Fibroblast of skin of abdomen (primary cell): ENCODE data around the gene GLB1L.

Experiments used
- DNase-seq: peaks from one replicate; pipeline ENCODE4 v3.0.0-alpha.2; 2013

The GLB1L gene

DNA sequence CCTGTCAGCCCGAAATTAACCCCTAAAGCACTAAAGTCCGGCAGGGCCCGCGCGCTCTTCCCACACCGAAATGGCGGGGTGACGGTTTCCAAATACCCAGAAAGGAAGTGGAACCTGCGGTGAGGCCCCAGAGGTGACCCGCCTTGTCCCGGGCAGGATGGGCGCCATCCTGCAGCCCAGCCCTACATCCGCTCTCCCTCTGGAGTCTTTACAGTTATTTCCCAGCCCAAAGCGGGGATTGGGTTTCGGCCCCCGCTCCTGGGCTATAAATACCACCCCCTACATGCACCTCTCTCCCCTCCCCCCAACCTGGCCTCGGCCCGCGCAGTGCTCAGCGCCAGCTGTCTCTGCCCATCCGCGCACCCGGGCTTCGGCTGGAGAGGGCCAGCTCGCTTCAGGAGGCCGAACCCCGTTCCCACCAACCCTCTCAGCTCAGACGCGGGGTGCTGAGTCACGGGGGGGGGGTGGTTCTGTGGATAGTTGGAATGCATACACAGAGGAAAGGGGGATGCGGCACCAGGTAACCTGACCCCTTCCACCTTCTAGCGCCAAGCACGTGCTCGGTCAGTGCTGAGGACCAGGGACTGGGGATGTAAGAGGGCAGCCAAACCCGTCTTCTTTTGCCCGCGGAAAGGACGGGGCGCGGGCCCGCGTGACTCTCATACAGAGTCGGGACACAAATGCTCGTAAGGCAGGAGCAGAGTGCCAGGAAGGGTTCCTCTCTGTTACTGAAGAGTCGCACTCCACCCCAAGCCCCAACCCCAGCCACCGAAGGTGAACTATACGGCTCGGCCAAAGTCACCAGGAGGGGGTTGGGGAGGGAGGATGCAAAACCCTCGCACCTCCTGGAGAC lies 7.9 kb upstream of the GLB1L start, which contains the start of gene TUBA4B:
Gene TUBA4B (plus strand): TSS at position 344 of the 853 bp plus-strand sequence. CDS start 165 bp downstream, at position 509.
- peak; percentile 24 for DNase-seq

DNA sequence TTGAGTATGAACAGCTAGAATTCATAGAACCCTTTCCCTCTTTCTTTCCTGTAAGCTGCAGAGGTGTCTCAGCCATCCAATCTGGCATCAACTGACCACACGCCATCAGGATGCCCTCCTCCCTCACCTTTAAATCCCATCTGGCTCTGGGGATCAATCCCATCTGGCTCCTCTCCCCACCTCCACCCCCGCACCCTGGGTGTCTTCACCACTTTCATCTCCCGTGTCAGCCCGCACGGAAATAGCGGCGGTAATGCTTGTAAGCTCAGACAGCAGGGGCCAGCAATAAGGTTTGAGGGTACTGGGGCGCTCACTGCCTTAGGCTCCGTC lies 7.3 kb upstream of the GLB1L start:
- DNase-seq, result no peak

GRCh38 chr2:219252084-219252483 lies 6.8 kb upstream of the GLB1L start:
- no peak for DNase-seq

DNA sequence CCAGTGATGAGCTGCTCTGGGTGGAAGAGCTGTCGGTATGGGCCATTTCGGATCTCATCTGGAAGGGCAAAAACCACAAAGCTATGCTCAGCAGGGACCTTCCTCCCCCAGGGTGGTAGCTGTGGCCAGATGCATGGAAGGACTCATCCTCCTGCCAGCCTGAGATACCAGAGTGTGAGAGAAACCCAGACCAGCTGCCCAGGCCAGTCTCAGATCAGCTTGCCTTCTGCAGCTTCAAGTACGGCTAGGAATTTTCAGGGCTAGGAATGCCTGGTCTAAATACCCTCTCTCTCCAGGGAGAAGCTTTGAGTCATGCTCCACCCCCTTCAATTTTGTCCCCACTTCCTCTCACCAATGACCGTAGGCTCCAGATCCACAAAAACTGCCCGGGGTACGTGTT lies 6.4 kb upstream of the GLB1L start:
- DNase-seq, result no peak

DNA sequence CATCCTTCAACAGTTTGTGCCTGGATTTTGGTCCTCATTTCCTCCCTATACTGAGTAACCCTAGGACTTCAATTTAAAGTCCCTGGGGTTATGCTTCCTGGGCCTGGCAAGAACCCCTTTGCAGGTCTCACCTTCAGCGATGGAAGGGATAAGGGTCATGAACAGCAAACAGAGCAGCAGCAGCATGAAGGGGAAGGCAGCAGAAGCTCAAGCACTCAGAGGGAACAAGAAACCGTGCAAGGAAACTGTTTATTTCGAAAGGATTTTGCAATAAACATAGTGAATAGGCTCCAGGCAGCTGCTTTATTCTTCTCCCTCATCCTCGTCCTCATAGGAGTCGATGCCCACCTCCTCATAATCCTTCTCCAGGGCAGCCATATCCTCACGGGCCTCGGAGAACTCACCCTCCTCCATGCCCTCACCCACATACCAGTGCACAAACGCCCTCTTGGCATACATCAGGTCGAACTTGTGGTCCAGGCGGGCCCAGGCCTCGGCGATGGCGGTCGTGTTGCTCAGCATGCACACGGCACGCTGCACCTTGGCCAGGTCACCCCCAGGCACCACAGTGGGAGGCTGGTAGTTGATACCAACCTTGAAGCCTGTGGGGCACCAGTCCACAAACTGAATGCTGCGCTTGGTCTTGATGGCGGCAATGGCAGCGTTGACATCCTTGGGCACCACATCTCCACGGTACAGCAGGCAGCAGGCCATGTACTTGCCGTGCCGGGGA lies 5.0 kb upstream of the GLB1L start:
- no peak for DNase-seq

DNA sequence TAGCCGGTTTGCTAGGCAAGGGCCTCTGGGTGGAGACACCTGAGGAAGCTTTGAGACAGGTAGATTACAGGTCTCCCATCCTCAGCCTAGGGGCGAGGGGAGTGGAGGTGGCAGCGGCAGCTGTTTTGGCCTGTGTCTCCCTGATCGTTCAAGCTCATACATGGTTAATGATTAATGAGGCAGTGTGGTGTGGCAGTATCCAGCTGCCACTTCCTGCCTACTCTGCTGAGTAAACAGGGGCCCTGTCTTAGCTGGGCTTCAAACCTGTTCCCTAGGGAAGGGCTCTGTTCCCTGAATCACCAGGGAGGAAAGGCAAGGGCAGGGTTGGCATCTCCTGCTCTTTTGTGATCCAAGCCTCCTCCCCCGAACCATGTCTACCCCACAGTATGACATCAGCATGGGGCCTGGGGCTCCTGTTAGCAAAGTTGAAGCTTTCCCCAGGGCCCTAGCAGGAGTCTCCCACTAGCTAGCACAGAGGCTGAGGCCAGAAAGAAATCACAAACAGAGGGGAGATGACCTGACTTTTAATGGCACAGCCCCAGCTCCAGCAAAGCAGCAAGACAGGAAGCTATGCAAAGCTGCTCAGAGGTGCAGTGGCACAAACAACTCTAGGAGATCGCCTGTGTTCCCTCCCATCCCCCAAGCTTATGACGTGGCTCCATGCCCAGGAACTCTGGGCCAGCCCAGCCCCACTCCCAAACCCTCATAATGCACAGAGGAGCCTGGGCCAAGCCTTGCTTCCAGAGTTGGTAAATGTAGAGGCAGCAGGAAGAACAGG lies 4.1 kb upstream of the GLB1L start:
- peak; percentile 67 for DNase-seq

- DNase-seq, result no peak
Measured at GRCh38 chr2:219248845-219249202, 3.6 kb upstream of the GLB1L start.

- DNase-seq, result no peak
Measured at GRCh38 chr2:219247678-219248642, 2.7 kb upstream of the GLB1L start.

- DNase-seq, result no peak
Measured at GRCh38 chr2:219246559-219246958, 1.3 kb upstream of the GLB1L start.

DNA sequence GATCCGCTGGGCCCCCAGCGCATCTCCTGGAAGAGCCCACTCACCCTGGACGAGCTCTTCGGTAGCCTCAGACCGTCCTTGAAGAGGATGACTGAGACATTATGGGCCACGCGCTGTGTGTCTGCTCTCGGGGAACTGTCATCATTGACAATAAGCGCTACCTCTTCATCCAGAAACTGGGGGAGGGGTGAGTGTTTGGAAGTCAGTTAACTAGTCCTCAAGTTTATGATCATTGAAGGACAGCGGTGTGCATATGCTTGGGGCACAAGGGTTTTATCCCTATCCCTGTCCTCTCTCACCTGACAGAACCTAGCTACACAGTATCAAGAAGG lies 621 bp upstream of the GLB1L start:
- no peak for DNase-seq

DNA sequence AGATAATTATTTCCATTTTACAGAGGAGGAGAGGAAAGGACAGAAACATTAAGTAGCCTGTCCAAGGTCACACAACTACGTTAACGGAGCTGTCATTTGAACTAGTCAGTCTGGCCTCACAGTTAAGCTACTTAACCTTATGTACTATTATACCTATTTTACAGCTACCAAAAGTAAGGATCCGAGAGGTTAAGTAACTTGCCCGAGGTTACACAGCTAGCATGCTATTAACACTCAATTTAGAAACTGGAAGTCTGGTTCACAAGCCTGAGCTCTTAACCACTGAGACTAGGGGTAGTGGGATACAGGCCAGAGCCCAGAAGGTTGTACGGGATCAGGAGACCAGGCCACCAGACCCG lies 476 bp downstream of the GLB1L start:
- no peak for DNase-seq

DNA sequence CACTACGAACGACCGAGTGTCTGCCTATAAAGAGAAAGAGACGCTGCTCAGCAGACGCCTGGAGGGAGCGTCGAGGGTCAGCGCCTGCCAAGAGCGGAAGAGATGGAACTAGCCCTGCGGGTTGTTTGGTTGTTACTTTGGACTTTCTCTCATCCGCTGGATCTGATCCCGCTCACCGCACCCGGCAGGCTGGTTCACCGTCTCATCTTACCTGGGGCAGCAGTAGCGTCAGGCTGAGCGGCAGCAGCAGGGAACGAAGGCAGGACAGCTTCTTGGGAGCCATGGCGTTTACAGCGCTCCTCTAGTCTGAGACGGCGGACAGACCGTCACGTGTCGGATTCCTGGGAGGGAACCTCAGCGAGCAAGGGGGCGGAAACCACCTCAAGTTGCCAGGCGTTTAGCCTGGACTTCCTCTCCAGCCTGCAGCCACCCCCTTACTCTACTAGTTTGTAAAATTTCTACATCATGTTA lies 1.9 kb downstream of the GLB1L start:
- no peak for DNase-seq

DNA sequence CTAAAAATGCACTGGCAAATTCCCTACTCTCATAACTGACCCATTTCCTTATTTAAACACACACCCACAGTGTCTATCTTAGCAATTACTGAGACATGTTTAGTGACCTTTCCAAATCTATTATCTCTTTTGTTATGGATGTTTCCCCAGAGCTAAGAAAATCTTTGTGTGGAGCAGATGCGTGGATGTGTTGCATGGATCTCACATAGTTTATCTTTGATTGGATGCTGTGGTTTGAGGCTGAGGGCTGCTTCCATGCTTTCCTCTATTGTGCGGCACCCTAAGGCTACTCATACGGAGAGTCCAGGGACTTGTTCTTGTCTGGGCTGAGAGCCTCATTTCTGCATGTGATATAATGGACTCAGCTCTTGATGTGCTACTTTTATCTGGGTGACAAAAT lies 10.9 kb downstream of the GLB1L start:
- no peak for DNase-seq

GRCh38 chr2:219230059-219230540 lies 15.1 kb downstream of the GLB1L start:
- peak; percentile 41 for DNase-seq

DNA sequence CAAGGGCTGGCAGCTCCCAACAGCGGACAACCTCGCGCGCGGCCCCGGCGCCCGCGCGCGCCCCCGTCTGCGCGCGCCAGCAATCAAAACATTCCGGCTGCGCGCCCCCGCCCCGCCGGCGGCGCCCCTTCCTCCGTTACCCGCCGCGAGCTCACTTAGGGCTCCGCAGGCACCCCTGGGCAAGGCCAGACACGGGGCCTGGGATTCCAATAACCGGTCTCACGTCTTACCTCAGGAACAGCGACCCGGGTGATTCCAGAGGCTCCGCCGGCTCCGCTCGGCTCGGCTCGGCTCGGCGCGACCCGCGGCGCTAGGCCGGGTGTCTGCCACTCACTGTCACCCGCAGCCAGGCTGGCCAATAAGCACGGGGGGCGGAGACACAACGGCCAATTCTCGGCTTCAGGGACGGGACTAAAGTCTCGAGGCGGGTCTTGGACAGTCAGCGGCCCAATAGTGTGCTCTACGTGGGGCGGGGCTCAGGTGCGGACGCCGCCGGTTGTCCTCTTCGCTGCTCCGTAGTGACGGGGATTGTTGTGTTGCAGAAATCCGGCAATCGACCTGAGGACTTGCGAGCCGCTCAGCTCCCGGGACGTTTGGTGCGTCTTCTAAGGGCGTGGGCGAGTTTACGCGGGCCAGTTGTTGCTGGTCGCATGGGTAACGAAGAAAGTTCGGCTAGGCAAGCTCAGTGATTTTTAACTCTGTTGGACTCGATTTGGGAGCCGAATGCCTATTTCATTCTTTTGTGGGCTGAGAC lies 15.8 kb downstream of the GLB1L start, which contains the start of the genes ANKZF1 and ATG9A:
Gene ANKZF1 (plus strand): TSS at position 502 of the 754 bp plus-strand sequence. CDS start 452 bp downstream, outside the sequence.
Gene ATG9A (minus strand): TSS at position 332 of the 754 bp plus-strand sequence. CDS start 1,612 bp downstream, outside the sequence.
- peak; percentile 99 for DNase-seq

- no peak for DNase-seq
Measured at GRCh38 chr2:219228911-219229304, 16.3 kb downstream of the GLB1L start.

DNA sequence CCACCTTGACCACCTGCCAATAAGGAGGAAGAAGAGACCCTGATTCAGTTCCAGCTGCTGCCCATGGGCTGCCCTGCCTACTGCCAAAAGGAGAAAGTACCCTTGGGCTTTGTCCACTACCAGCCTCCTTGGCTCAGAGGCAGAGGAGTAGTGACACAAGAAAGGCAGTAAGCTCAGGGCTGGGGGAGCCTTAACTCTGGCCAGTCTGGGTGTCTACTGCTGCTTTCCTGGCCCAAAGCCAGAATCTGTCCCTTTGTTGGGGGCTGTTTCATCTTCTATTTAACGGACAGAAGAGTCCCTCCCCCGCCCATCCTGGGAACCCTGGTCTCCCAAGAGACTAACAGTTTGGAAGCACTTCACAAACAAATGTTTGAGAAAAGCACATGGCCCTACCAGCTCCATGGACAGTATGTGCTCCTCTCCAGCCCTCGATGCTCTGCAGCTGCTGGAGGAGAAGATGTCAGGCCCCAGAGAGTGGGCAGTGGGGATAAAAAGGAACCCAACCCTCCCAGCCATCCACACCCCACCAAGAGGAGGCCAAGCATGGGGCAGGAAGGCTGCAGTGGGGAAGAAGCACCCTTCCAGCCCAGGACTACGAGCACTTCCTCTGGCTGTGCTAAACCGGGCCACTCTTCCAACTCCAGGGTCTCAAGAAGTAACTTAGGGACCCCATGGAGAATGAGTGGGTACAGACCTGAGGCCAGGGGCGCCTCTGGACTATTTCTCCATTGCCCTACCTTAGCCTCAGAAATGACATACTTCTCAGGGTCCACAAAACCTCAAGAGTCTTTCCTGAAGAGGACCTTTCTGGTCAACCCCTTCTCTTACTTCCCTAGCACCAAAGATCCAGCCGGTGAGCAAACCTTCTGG lies 17.0 kb downstream of the GLB1L start:
- DNase-seq, result no peak

GRCh38 chr2:219225350-219225749 lies 19.9 kb downstream of the GLB1L start:
- no peak for DNase-seq

- no peak for DNase-seq
Measured at GRCh38 chr2:219223831-219224610, 21.2 kb downstream of the GLB1L start.
